ENCODE measurements around the gene CRB1. TPM values are rescaled to one million over a fixed set of nuclear protein-coding genes. Genes with fewer than 3 reads are reported as not detected.
A peak's percentile ranks its signal among the peaks of the same experiment; 100 is the strongest.

CRB1 gene
- total and polyA plus RNA-seq, 2 experiments from 2014 or later, result 0.54 to 0.57 TPM

GRCh38 chr1:197519741-197520334 is 251.8 kb downstream of the CRB1 start:
- no peaks in the 10 kb centered on the region for H3K36me3 ChIP-seq
- H3K4me3 ChIP-seq, result no peak overlapping the region
- peak; percentile 59 for TF ChIP-seq CTCF (IDR thresholded peaks at IDR 0.05; ENCODE audit: low read depth, low read length)
- H3K9me3 ChIP-seq (ENCODE audit: low read depth), result no peaks in the 10 kb centered on the region
- no peaks in the 10 kb centered on the region for H3K27me3 ChIP-seq
- DNase-seq (ENCODE audit: low read depth in 1 of 2, low spot score in 1 of 2), result peak in 1 of 2 donors; percentile 45
- H3K27ac ChIP-seq, result no peak overlapping the region
- H3K4me1 ChIP-seq (ENCODE audit: low read depth), result peaks cover 12% of the 10 kb centered on the region

- no peak overlapping the region for H3K4me3 ChIP-seq
- H3K9me3 ChIP-seq (ENCODE audit: low read depth), result no peaks in the 10 kb centered on the region
- peak; percentile 75 for TF ChIP-seq CTCF (IDR thresholded peaks at IDR 0.05; ENCODE audit: low read depth, low read length)
- H3K27me3 ChIP-seq, result no peaks in the 10 kb centered on the region
- peak; percentile 52 to 63 for DNase-seq (ENCODE audit: low read depth in 1 of 2, low spot score in 1 of 2)
- H3K36me3 ChIP-seq, result no peaks in the 10 kb centered on the region
- H3K27ac ChIP-seq, result no peak overlapping the region
- H3K4me1 ChIP-seq (ENCODE audit: low read depth), result peaks cover 12% of the 10 kb centered on the region
Observed at GRCh38 chr1:197521118-197521739, 253.2 kb downstream of the CRB1 start.

GRCh38 chr1:197526736-197527371 is 258.8 kb downstream of the CRB1 start:
- no peak overlapping the region for H3K4me3 ChIP-seq
- no peaks in the 10 kb centered on the region for H3K27me3 ChIP-seq
- no peaks in the 10 kb centered on the region for H3K36me3 ChIP-seq
- TF ChIP-seq CTCF (IDR thresholded peaks at IDR 0.05; ENCODE audit: low read depth, low read length), result peak; percentile 53
- no peaks in the 10 kb centered on the region for H3K9me3 ChIP-seq (ENCODE audit: low read depth)
- peak; percentile 57 to 68 for DNase-seq (ENCODE audit: low read depth in 1 of 2, low spot score in 1 of 2)
- H3K27ac ChIP-seq, result no peak overlapping the region
- no peaks in the 10 kb centered on the region for H3K4me1 ChIP-seq (ENCODE audit: low read depth)

Other genes starting within 250 kb of the CRB1 start
- not detected in 2 replicates for gene F13B, start 201.0 kb upstream of the CRB1 start, total RNA-seq
- gene F13B, start 201.0 kb upstream of the CRB1 start, polyA plus RNA-seq, result not detected in 2 replicates
- 3.3 and 43.7 TPM in 2 replicates for gene ASPM, start 121.6 kb upstream of the CRB1 start, total RNA-seq
- gene ASPM, start 121.6 kb upstream of the CRB1 start, polyA plus RNA-seq, result 3.4 and 21.1 TPM in 2 replicates
- 4.6 and 7.8 TPM in 2 replicates for gene ZBTB41, start 67.0 kb upstream of the CRB1 start, total RNA-seq
- 2.2 and 3.1 TPM in 2 replicates for gene ZBTB41, start 67.0 kb upstream of the CRB1 start, polyA plus RNA-seq

Data from cardiac muscle cell (in vitro differentiated cells and primary cell).